ENCODE measurements around the gene RASGEF1B.

DNA sequence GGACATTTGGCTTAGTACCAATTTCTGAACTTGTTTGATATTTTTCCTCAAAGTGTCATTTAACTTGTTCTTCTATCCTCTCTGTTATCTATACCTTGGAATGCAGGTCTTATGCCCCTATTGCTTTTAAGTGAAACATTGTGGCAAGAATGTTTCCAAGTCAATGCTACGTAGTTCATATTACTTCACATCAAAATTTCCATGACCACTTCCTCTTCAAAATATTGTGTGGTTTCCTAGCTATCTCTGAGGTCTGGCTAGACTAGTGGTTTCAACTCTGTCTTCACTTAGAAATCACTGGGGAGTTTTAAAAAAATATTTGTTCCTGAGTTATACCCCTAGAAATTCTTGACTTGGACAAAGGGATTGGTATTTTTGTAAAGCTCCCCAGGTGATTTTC, 20.2 kb upstream of the RASGEF1B start:
- TF ChIP-seq ZNF778 (CRISPR knock-in tag; IDR thresholded peaks at IDR 0.05), result no peak
- TF ChIP-seq ARNT (IDR thresholded peaks at IDR 0.05), result no peak
- TF ChIP-seq POLR2AphosphoS5 (IDR thresholded peaks at IDR 0.05; ENCODE audit: control insufficient read depth, insufficient read depth, low read depth, low read length), result no peak
- no peak for TF ChIP-seq KDM4B (IDR thresholded peaks at IDR 0.05; ENCODE audit: borderline replicate concordance in 2 of 2, low read depth in 1 of 2)
- TF ChIP-seq, protein P1, sequence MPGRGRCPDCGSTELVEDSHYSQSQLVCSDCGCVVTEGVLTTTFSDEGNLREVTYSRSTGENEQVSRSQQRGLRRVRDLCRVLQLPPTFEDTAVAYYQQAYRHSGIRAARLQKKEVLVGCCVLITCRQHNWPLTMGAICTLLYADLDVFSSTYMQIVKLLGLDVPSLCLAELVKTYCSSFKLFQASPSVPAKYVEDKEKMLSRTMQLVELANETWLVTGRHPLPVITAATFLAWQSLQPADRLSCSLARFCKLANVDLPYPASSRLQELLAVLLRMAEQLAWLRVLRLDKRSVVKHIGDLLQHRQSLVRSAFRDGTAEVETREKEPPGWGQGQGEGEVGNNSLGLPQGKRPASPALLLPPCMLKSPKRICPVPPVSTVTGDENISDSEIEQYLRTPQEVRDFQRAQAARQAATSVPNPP (IDR thresholded peaks at IDR 0.05; ENCODE audit: borderline replicate concordance, insufficient read depth, insufficient read length), result no peak
- TF ChIP-seq, protein P2, sequence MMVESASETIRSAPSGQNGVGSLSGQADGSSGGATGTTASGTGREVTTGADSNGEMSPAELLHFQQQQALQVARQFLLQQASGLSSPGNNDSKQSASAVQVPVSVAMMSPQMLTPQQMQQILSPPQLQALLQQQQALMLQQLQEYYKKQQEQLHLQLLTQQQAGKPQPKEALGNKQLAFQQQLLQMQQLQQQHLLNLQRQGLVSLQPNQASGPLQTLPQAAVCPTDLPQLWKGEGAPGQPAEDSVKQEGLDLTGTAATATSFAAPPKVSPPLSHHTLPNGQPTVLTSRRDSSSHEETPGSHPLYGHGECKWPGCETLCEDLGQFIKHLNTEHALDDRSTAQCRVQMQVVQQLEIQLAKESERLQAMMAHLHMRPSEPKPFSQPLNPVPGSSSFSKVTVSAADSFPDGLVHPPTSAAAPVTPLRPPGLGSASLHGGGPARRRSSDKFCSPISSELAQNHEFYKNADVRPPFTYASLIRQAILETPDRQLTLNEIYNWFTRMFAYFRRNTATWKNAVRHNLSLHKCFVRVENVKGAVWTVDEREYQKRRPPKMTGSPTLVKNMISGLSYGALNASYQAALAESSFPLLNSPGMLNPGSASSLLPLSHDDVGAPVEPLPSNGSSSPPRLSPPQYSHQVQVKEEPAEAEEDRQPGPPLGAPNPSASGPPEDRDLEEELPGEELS (CRISPR knock-in tag; IDR thresholded peaks at IDR 0.05; ENCODE audit: borderline replicate concordance), result no peak
- TF ChIP-seq ZNF707 (CRISPR knock-in tag; conservative IDR thresholded peaks at IDR 0.05), result no peak
- no peak for TF ChIP-seq MED1 (CRISPR knock-in tag; IDR thresholded peaks at IDR 0.05; ENCODE audit: borderline replicate concordance)
- TF ChIP-seq KDM5B (IDR thresholded peaks at IDR 0.05; ENCODE audit: insufficient replicate concordance, low read depth, low read length), result no peak
- TF ChIP-seq SP2 (IDR thresholded peaks at IDR 0.05; ENCODE audit: extremely low read depth, low read depth, low read length, poor library complexity, severe bottlenecking), result no peak

Measured in K562 (cell line).